Stomach (tissue), 4 donors: ENCODE measurements around the gene RTL10.

Experiments used
- EP300 ChIP-seq: sonication (generic); formaldehyde crosslinking; IDR thresholded peaks from one replicate; pipeline ENCODE4 v1.6.1; 2017; ENCODE audit warnings: antibody characterized with exemption
- POLR2A ChIP-seq, 4 donors: fragments of 450-650 bp; IDR thresholded peaks; one replicate each; pipeline ENCODE4 v1.6.1; 2016; ENCODE audit warnings: antibody characterized with exemption in 4 of 4, control low read depth in 2 of 4, mild to moderate bottlenecking in 1 of 4, moderate library complexity in 1 of 4
- POLR2AphosphoS5 ChIP-seq, 3 donors: sonication (generic); formaldehyde crosslinking; IDR thresholded peaks; one replicate each; pipeline ENCODE4 v1.6.1; 2016; ENCODE audit warnings: antibody characterized with exemption in 3 of 3
- TF ChIP-seq, protein P1 (sequence below), 7 experiments: fragments of 450-650 bp in 4 of 7; fragments of 200-600 bp in 3 of 7; sonication (generic) in 3 of 7; IDR thresholded peaks; one replicate each; pipeline ENCODE4 v1.5.1; 2016 to 2019; ENCODE audit warnings: antibody characterized with exemption in 7 of 7, control low read depth in 2 of 7, mild to moderate bottlenecking in 1 of 7

DNA sequence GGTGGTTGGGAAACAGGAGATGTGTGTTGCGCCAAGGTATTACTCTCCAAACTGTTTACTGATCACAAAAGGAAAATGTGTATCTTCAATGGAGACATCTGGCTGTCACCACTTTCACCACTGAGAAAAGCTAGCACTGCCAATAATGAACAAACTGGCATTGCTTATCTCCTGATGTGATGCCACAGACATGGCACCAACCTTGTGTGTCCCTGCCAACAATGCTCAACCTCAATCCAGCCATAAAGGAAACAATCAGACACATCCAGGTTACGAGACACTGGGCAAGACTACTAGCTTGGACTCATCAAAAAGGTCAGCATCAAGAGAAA is 28.1 kb downstream of the RTL10 start:
- TF ChIP-seq, protein P1, sequence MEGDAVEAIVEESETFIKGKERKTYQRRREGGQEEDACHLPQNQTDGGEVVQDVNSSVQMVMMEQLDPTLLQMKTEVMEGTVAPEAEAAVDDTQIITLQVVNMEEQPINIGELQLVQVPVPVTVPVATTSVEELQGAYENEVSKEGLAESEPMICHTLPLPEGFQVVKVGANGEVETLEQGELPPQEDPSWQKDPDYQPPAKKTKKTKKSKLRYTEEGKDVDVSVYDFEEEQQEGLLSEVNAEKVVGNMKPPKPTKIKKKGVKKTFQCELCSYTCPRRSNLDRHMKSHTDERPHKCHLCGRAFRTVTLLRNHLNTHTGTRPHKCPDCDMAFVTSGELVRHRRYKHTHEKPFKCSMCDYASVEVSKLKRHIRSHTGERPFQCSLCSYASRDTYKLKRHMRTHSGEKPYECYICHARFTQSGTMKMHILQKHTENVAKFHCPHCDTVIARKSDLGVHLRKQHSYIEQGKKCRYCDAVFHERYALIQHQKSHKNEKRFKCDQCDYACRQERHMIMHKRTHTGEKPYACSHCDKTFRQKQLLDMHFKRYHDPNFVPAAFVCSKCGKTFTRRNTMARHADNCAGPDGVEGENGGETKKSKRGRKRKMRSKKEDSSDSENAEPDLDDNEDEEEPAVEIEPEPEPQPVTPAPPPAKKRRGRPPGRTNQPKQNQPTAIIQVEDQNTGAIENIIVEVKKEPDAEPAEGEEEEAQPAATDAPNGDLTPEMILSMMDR (IDR thresholded peaks at IDR 0.05) = no peak
- TF ChIP-seq POLR2AphosphoS5 (IDR thresholded peaks at IDR 0.05) = no peak
- TF ChIP-seq POLR2A (IDR thresholded peaks at IDR 0.05) = no peak
- TF ChIP-seq EP300 = no peak
